Mesenchymal stem cell (in vitro differentiated cells and primary cell): ENCODE results near the gene RGS7.

Experiments
- DNase-seq: peaks from one replicate; pipeline ENCODE4 v3.0.0-alpha.2; 2013
- H2AFZ ChIP-seq: one replicate; pipeline ENCODE4 v1.6.1; 2013; ENCODE audit warnings: low read depth, mild to moderate bottlenecking, control low read depth, inconsistent platforms, low read length, moderate library complexity
- H2AK5ac ChIP-seq: 2 replicates; pipeline ENCODE4 v1.6.1; 2013; ENCODE audit warnings: low read length, moderate library complexity, mild to moderate bottlenecking, inconsistent platforms; ENCODE audit not compliant: severe bottlenecking
- H2BK120ac ChIP-seq: one replicate; pipeline ENCODE4 v1.6.1; 2013; ENCODE audit warnings: low read depth, mild to moderate bottlenecking, inconsistent platforms, low read length, moderate library complexity
- H2BK12ac ChIP-seq, 2 experiments: one replicate each; pipeline ENCODE4 v1.6.1; 2013; ENCODE audit warnings: inconsistent platforms in 2 of 2, low read length in 2 of 2, mild to moderate bottlenecking in 2 of 2, moderate library complexity in 2 of 2, control low read depth in 1 of 2
- H2BK15ac ChIP-seq: one replicate; pipeline ENCODE4 v1.6.1; 2013; ENCODE audit warnings: mild to moderate bottlenecking, low read depth, inconsistent platforms; ENCODE audit not compliant: poor library complexity, severe bottlenecking
- H2BK5ac ChIP-seq: 2 replicates; pipeline ENCODE4 v1.6.1; 2013; ENCODE audit warnings: low read depth, mild to moderate bottlenecking, low read length, control low read depth, inconsistent platforms; ENCODE audit not compliant: poor library complexity, severe bottlenecking
- H3K14ac ChIP-seq, 2 experiments: one replicate each; pipeline ENCODE4 v1.6.1; 2013; ENCODE audit warnings: inconsistent platforms in 2 of 2, low read length in 2 of 2, control low read depth in 1 of 2, mild to moderate bottlenecking in 1 of 2, moderate library complexity in 1 of 2
- H3K18ac ChIP-seq, 2 experiments: one replicate each; pipeline ENCODE4 v1.6.1; 2013; ENCODE audit warnings: inconsistent platforms in 2 of 2, low read length in 2 of 2, control low read depth in 1 of 2, low read depth in 1 of 2, mild to moderate bottlenecking in 1 of 2
- H3K23ac ChIP-seq, 2 experiments: one replicate each; pipeline ENCODE4 v1.6.1; 2013; ENCODE audit warnings: inconsistent platforms in 2 of 2, low read length in 2 of 2, mild to moderate bottlenecking in 2 of 2, moderate library complexity in 2 of 2, control low read depth in 1 of 2
- H3K27ac ChIP-seq: 2 replicates; pipeline ENCODE4 v1.5.1; 2013; ENCODE audit warnings: mild to moderate bottlenecking, moderate library complexity, low read length, control low read depth, inconsistent platforms; ENCODE audit not compliant: poor library complexity, severe bottlenecking
- H3K27me3 ChIP-seq, 2 experiments: 2 replicates each; pipeline versions ENCODE4 v1.6.1 to v1.7.0; 2013; ENCODE audit warnings: low read length in 2 of 2, mild to moderate bottlenecking in 2 of 2, moderate library complexity in 2 of 2, control low read depth in 1 of 2, inconsistent platforms in 1 of 2; ENCODE audit not compliant: control insufficient read depth in 1 of 2, insufficient read depth in 1 of 2
- H3K36me3 ChIP-seq, 2 experiments: 2 replicates each; pipeline versions ENCODE4 v1.6.1 to v1.7.0; 2013; ENCODE audit warnings: low read length in 2 of 2, control low read depth in 1 of 2, inconsistent platforms in 1 of 2, low read depth in 1 of 2, mild to moderate bottlenecking in 1 of 2; ENCODE audit not compliant: insufficient read depth in 2 of 2, control insufficient read depth in 1 of 2
- H3K4ac ChIP-seq, 2 experiments: one replicate each; pipeline ENCODE4 v1.6.1; 2013; ENCODE audit warnings: inconsistent platforms in 2 of 2, low read length in 2 of 2, mild to moderate bottlenecking in 2 of 2, moderate library complexity in 2 of 2, control low read depth in 1 of 2, low read depth in 1 of 2
- H3K4me1 ChIP-seq: 2 replicates; pipeline ENCODE4 v1.6.1; 2013; ENCODE audit warnings: low read depth, low read length, control low read depth; ENCODE audit not compliant: control insufficient read depth, insufficient read depth
- H3K4me2 ChIP-seq: 2 replicates; pipeline ENCODE4 v1.6.1; 2013; ENCODE audit warnings: low read length, mild to moderate bottlenecking, inconsistent platforms; ENCODE audit not compliant: poor library complexity, severe bottlenecking
- H3K4me3 ChIP-seq, 2 experiments: 2 replicates each; pipeline versions ENCODE4 v1.5.1 to v1.7.0; 2013; ENCODE audit warnings: low read length in 2 of 2, mild to moderate bottlenecking in 2 of 2, control low read depth in 1 of 2, low read depth in 1 of 2; ENCODE audit not compliant: insufficient read depth in 1 of 2
- H3K79me1 ChIP-seq: replicated peaks from 2 replicates; pipeline ENCODE4 v1.6.1; 2013; ENCODE audit warnings: mild to moderate bottlenecking, control low read depth, low read length, inconsistent platforms; ENCODE audit not compliant: poor library complexity, severe bottlenecking
- H3K9ac ChIP-seq: 2 replicates; pipeline ENCODE4 v1.7.0; 2013; ENCODE audit warnings: mild to moderate bottlenecking, low read length, moderate library complexity
- H3K9me3 ChIP-seq: 2 replicates; pipeline ENCODE4 v1.7.0; 2013; ENCODE audit warnings: mild to moderate bottlenecking, low read length; ENCODE audit not compliant: control insufficient read depth
- H4K8ac ChIP-seq: one replicate; pipeline ENCODE4 v1.6.1; 2013; ENCODE audit warnings: inconsistent platforms, mild to moderate bottlenecking, low read length, moderate library complexity
- H4K91ac ChIP-seq: one replicate; pipeline ENCODE4 v1.6.1; 2013; ENCODE audit warnings: mild to moderate bottlenecking, low read length, inconsistent platforms
- WGBS: methylation state at CpG from one replicate; pipeline ENCODE4 v1.1.7; 2013; ENCODE audit warnings: mixed read lengths; 5-methylcytosine and 5-hydroxymethylcytosine counted together

RGS7 gene

DNA sequence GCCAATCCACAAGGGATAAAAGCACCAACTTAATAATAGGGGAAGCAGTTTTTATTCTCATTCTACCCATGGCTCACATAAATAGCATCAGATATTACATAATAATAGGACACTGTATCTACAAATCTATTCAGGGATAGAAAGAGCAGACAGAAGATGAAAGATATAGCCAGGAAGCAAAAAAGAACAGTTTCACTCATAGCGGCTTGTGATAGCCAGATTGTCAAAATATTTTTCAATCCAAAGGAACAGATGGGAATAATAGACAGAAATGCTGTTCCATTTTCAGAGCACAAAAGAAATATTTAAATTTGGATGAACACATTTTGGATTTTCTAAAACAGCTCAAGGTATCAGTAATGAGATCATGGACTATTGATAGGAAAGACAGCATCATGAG, 512.5 kb downstream of the RGS7 start:
- no peak overlapping the region for H3K27ac ChIP-seq
- no peak overlapping the region for H3K18ac ChIP-seq

GRCh38 chr1:240843798-240844197, 513.2 kb downstream of the RGS7 start:
- Histone ChIP-seq H3K9me3 (no peaks in the 10 kb centered on the region), H2AFZ (no peak overlapping the region), H3K27ac (no peak overlapping the region), H3K14ac (no peak overlapping the region), H2AK5ac (no peak overlapping the region), H3K18ac (no peak overlapping the region), H3K9ac (peak overlapping the region; percentile 17), H4K91ac (no peak overlapping the region), H2BK15ac (no peak overlapping the region), H3K4me3 (no peak overlapping the region), H2BK12ac (no peak overlapping the region), H4K8ac (no peak overlapping the region), H3K36me3 (no peaks in the 10 kb centered on the region), H3K23ac (no peak overlapping the region), H3K27me3 (peaks cover 0 to 2% of the 10 kb centered on the region in 2 experiments), H2BK5ac (no peak overlapping the region), H3K4me1 (no peaks in the 10 kb centered on the region), H3K79me1 (no peaks in the 10 kb centered on the region), H3K4ac (no peak overlapping the region), H3K4me2 (no peak overlapping the region), H2BK120ac (no peak overlapping the region)
- no peak for DNase-seq
- WGBS, result 56% methylated on average over 3 of the region's 3 CpGs

More for the DNA sequence above, 512.5 kb downstream of the RGS7 start:
- H2BK5ac ChIP-seq, result no peak overlapping the region
- no peak overlapping the region for H3K14ac ChIP-seq
- no peak overlapping the region for H2BK12ac ChIP-seq
- no peaks in the 10 kb centered on the region for H3K9me3 ChIP-seq
- H2AFZ ChIP-seq, result no peak overlapping the region
- H3K79me1 ChIP-seq, result no peaks in the 10 kb centered on the region
- H4K8ac ChIP-seq, result no peak overlapping the region
- no peak overlapping the region for H2BK120ac ChIP-seq
- no peak overlapping the region for H4K91ac ChIP-seq
- H2BK15ac ChIP-seq, result no peak overlapping the region
- no peak for DNase-seq
- no peak overlapping the region for H2AK5ac ChIP-seq
- H3K9ac ChIP-seq, result no peak overlapping the region
- H3K36me3 ChIP-seq, result no peaks in the 10 kb centered on the region
- H3K23ac ChIP-seq, result no peak overlapping the region
- 100% methylated on average over 1 of the region's 1 CpG for WGBS
- no peaks in the 10 kb centered on the region for H3K4me1 ChIP-seq
- no peak overlapping the region for H3K4me3 ChIP-seq
- H3K4me2 ChIP-seq, result no peak overlapping the region
- no peak overlapping the region for H3K4ac ChIP-seq
- peaks cover 0 to 2% of the 10 kb centered on the region in 2 experiments for H3K27me3 ChIP-seq

DNA sequence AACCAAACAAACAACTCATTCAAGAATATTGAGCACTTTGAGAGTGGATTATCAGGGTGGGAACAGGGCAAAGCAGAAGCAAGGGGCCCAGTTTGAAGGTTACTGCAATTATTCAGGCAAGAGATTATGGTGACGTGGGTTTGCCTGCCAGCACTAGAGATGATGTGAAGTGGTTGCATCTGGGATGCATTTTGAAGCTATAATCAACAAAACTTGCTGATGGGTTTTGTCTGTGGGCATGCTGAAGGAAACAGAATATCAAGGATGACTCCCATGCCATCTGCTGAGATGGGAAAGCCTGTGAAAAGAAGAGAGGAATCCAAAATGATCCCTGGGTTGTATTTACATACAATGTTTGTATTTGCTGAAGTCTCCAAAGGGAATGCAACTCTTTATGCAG, 520.7 kb downstream of the RGS7 start:
- Histone ChIP-seq H4K8ac (no peak overlapping the region), H2AK5ac (no peak overlapping the region), H2BK15ac (no peak overlapping the region), H3K36me3 (no peaks in the 10 kb centered on the region), H2BK12ac (no peak overlapping the region), H3K4ac (no peak overlapping the region), H4K91ac (no peak overlapping the region), H2AFZ (no peak overlapping the region), H3K23ac (no peak overlapping the region), H3K9me3 (no peaks in the 10 kb centered on the region), H3K27me3 (peaks cover 0 to 2% of the 10 kb centered on the region in 2 experiments), H3K4me1 (no peaks in the 10 kb centered on the region), H3K18ac (no peak overlapping the region), H3K4me3 (no peak overlapping the region), H3K14ac (no peak overlapping the region), H3K4me2 (no peak overlapping the region), H2BK120ac (no peak overlapping the region), H2BK5ac (no peak overlapping the region), H3K9ac (no peak overlapping the region), H3K27ac (no peak overlapping the region), H3K79me1 (no peaks in the 10 kb centered on the region)
- DNase-seq, result no peak
- 71% methylated on average over 1 of the region's 1 CpG for WGBS

DNA sequence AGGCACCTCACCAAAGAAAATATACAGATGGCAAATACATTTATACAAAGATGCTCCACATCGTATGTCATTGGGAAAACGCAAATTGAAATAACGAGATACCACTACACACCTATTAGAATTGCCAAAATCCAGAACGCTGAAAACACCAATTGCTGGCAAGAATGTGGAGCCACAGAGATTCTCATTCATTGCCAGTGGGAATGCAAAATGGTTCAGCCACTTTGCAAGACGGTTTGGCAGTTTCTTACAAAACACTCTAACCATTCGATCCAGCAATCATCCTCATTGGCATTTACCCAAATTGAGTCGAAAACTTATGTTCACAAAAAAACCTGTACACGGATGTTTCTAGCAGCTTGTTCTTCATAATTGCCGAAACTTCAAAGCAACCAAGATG, 521.7 kb downstream of the RGS7 start:
- Histone ChIP-seq H2BK15ac (no peak overlapping the region), H3K9me3 (no peaks in the 10 kb centered on the region), H3K27ac (no peak overlapping the region), H3K27me3 (peaks cover 0 to 2% of the 10 kb centered on the region in 2 experiments), H2AFZ (no peak overlapping the region), H4K91ac (no peak overlapping the region), H2BK12ac (no peak overlapping the region), H3K79me1 (no peaks in the 10 kb centered on the region), H3K14ac (no peak overlapping the region), H3K4ac (no peak overlapping the region), H2BK120ac (no peak overlapping the region), H3K23ac (no peak overlapping the region), H3K9ac (no peak overlapping the region), H3K4me1 (no peaks in the 10 kb centered on the region), H3K36me3 (no peaks in the 10 kb centered on the region), H2BK5ac (no peak overlapping the region), H3K4me3 (no peak overlapping the region), H3K18ac (no peak overlapping the region), H4K8ac (no peak overlapping the region), H2AK5ac (no peak overlapping the region), H3K4me2 (no peak overlapping the region)
- DNase-seq, result no peak
- 94% methylated on average over 9 of the region's 9 CpGs for WGBS
